CD4-positive, alpha-beta T cell (primary cell): ENCODE data around the gene CNFN. TPM values are rescaled to one million over a fixed set of nuclear protein-coding genes. Genes with fewer than 3 reads are reported as not detected.

Source experiments
- ATAC-seq: fragments of 200-7000 bp; cut with Tn5 transposase; one replicate; pipeline ENCODE4 v1.10.0; 2022; ENCODE audit warnings: mild to moderate bottlenecking; ENCODE audit not compliant: poor library complexity
- CTCF ChIA-PET: fragments of 350-600 bp; sonication (Branson Sonifier 250); formaldehyde crosslinking; loops from one replicate; lab custom pipeline; 2021; ENCODE audit warnings: antibody characterized with exemption, inconsistent platforms; lab: Charles Lee
- POLR2A ChIA-PET: fragments of 350-600 bp; sonication (Branson Sonifier 250); formaldehyde crosslinking; loops from one replicate; lab custom pipeline; 2021; ENCODE audit warnings: antibody characterized with exemption, inconsistent platforms; lab: Charles Lee
- DNase-seq, 14 experiments: peaks; one replicate each; pipeline ENCODE4 v3.0.0-alpha.2; 2013 to 2020; ENCODE audit warnings: mixed read lengths in 2 of 14
- H3K27ac ChIP-seq, 2 donors: one replicate each; pipeline versions ENCODE4 v1.5.1 to v1.7.0; 2013; ENCODE audit warnings: low read length in 2 of 2, low read depth in 1 of 2, mild to moderate bottlenecking in 1 of 2
- H3K27me3 ChIP-seq, 2 experiments: 1 replicate in 1 of 2; 2 replicates in 1 of 2; pipeline versions ENCODE4 v1.6.1 to v1.7.0; 2013; ENCODE audit warnings: low read length in 2 of 2, control low read depth in 1 of 2, mild to moderate bottlenecking in 1 of 2, moderate library complexity in 1 of 2; ENCODE audit not compliant: insufficient read depth in 2 of 2, control insufficient read depth in 1 of 2
- H3K36me3 ChIP-seq: one replicate; pipeline ENCODE4 v1.6.1; 2013; ENCODE audit warnings: low read length, control low read depth; ENCODE audit not compliant: insufficient read depth
- H3K4me1 ChIP-seq: one replicate; pipeline ENCODE4 v1.6.1; 2013; ENCODE audit warnings: low read length, control low read depth; ENCODE audit not compliant: insufficient read depth
- H3K4me3 ChIP-seq: one replicate; pipeline ENCODE4 v1.5.1; 2013; ENCODE audit warnings: mild to moderate bottlenecking, low read length, moderate library complexity
- H3K9me3 ChIP-seq, 2 experiments: 1 replicate in 1 of 2; 2 replicates in 1 of 2; pipeline versions ENCODE4 v1.6.1 to v1.7.0; 2013; ENCODE audit warnings: low read length in 2 of 2, mild to moderate bottlenecking in 2 of 2, control low read depth in 1 of 2, moderate library complexity in 1 of 2; ENCODE audit not compliant: control insufficient read depth in 1 of 2, insufficient read depth in 1 of 2
- H3K27ac Mint-ChIP-seq: one replicate; pipeline ENCODE4 v1.8.0; 2020; ENCODE audit warnings: mixed read lengths
- H3K27me3 Mint-ChIP-seq: one replicate; pipeline ENCODE4 v1.8.0; 2021; ENCODE audit warnings: mixed read lengths
- H3K36me3 Mint-ChIP-seq: one replicate; pipeline ENCODE4 v1.8.0; 2021; ENCODE audit warnings: low read depth, mixed read lengths
- H3K4me1 Mint-ChIP-seq: one replicate; pipeline ENCODE4 v1.8.0; 2021; ENCODE audit warnings: low read depth, mixed read lengths
- H3K4me3 Mint-ChIP-seq: one replicate; pipeline ENCODE4 v1.8.0; 2020; ENCODE audit warnings: mild to moderate bottlenecking, mixed read lengths
- H3K9me3 Mint-ChIP-seq: one replicate; pipeline ENCODE4 v1.8.0; 2020; ENCODE audit warnings: mixed read lengths
- CTCF ChIP-seq: fragments of 200-600 bp; IDR thresholded peaks from one replicate; pipeline ENCODE4 v1.8.0; 2022; ENCODE audit warnings: antibody characterized with exemption, mild to moderate bottlenecking
- intact Hi-C, 2 experiments: fragments of 100-400 bp; cut with DNase I in 1 of 2; cut with micrococcal nuclease in 1 of 2; formaldehyde crosslinking; loops; one replicate each; pipeline versions ENCODE4 v1.15.1 to v1.9.0; 2023 to 2025; cut with DNase I, micrococcal nuclease
- total RNA-seq, 174 experiments: library from RNA in 2 of 174; stranded (reverse) in 2 of 174; gene quantifications; one replicate each; pipeline ENCODE4 v1.2.3 and lab custom pipeline; 2021 to 2026

Gene CNFN
- total RNA-seq, 2 experiments from 2014 or later, result not detected

GRCh38 chr19:42422092-42422900 lies 32.2 kb upstream of the CNFN start:
- Histone ChIP-seq H3K27ac (no peak overlapping the region), H3K36me3 (peaks cover 4% of the 10 kb centered on the region), H3K4me1 (peaks cover 46% of the 10 kb centered on the region), H3K27me3 (no peaks in the 10 kb centered on the region), H3K9me3 (no peaks in the 10 kb centered on the region), H3K4me3 (peak overlapping the region; percentile 80)
- Mint-ChIP-seq H3K9me3 (no peaks in the 10 kb centered on the region), H3K4me3 (peak overlapping the region; percentile 92), H3K27ac (peak overlapping the region; percentile 78), H3K36me3 (peaks cover 10% of the 10 kb centered on the region), H3K27me3 (no peaks in the 10 kb centered on the region), H3K4me1 (peaks cover 49% of the 10 kb centered on the region)
- DNase-seq (no peak), ATAC-seq (no peak)
- ChIA-PET POLR2A (interaction anchor here (1.8 to 2.2 kb wide), 3 partner anchors 11 to 28 kb away, joined by 7 to 11 read pairs (median 10); no protein-coding TSS in a partner anchor), CTCF (interaction anchor here (1.2 kb wide), 1 partner anchor 16 kb away, joined by 10 read pairs; no protein-coding TSS in a partner anchor)
- no peak for TF ChIP-seq CTCF
- intact Hi-C loops, result loop anchor here (2.0 to 10.0 kb wide), 6 partner anchors 25 to 315 kb away; partner anchors contain the start of genes MEGF8 (in 1 of the 2) and POU2F2 (in 1 of the 2)

GRCh38 chr19:42421591-42422031 lies 31.5 kb upstream of the CNFN start:
- Histone ChIP-seq H3K27me3 (no peaks in the 10 kb centered on the region), H3K4me3 (no peak overlapping the region), H3K9me3 (no peaks in the 10 kb centered on the region), H3K36me3 (peaks cover 4% of the 10 kb centered on the region), H3K27ac (no peak overlapping the region), H3K4me1 (peaks cover 46% of the 10 kb centered on the region)
- Mint-ChIP-seq H3K4me3 (peak overlapping the region; percentile 92), H3K27me3 (no peaks in the 10 kb centered on the region), H3K9me3 (no peaks in the 10 kb centered on the region), H3K4me1 (peaks cover 49% of the 10 kb centered on the region), H3K36me3 (peaks cover 10% of the 10 kb centered on the region), H3K27ac (no peak overlapping the region)
- ChIA-PET POLR2A (no interaction called here), CTCF (interaction anchor here (3.0 to 3.5 kb wide), 2 partner anchors 17 to 20 kb away, joined by 20 to 32 read pairs; no protein-coding TSS in a partner anchor)
- ATAC-seq (no peak), DNase-seq (no peak)
- intact Hi-C loops, result loop anchor here (2.0 to 10.0 kb wide), 6 partner anchors 25 to 314 kb away; partner anchors contain the start of genes MEGF8 (in 1 of the 2) and POU2F2 (in 1 of the 2)
- TF ChIP-seq CTCF, result no peak

- Histone ChIP-seq H3K9me3 (no peaks in the 10 kb centered on the region), H3K27me3 (no peaks in the 10 kb centered on the region), H3K27ac (no peak overlapping the region), H3K36me3 (peaks cover 4% of the 10 kb centered on the region), H3K4me1 (peaks cover 46% of the 10 kb centered on the region), H3K4me3 (no peak overlapping the region)
- no peak for TF ChIP-seq CTCF
- ATAC-seq (no peak), DNase-seq (no peak)
- peaks cover 10% of the 10 kb centered on the region for H3K36me3 Mint-ChIP-seq
- POLR2A ChIA-PET, result interaction anchor here (1.5 kb wide), 1 partner anchor 19 kb away, joined by 5 read pairs; no protein-coding TSS in a partner anchor
- H3K27ac Mint-ChIP-seq, result no peak overlapping the region
- peaks cover 49% of the 10 kb centered on the region for H3K4me1 Mint-ChIP-seq
- H3K27me3 Mint-ChIP-seq, result no peaks in the 10 kb centered on the region
- H3K4me3 Mint-ChIP-seq, result no peak overlapping the region
- H3K9me3 Mint-ChIP-seq, result no peaks in the 10 kb centered on the region
- intact Hi-C loops, result loop anchor here (5.0 to 10.0 kb wide), 5 partner anchors 34 to 314 kb away; partner anchors contain the start of genes MEGF8 (in 1 of the 2) and POU2F2 (in 1 of the 2)
- CTCF ChIA-PET, result interaction anchor here (1.5 to 3.5 kb wide), 3 partner anchors 13 to 20 kb away, joined by 20 to 32 read pairs (median 27); no protein-coding TSS in a partner anchor
These were observed 31.0 kb upstream of the CNFN start for GRCh38 chr19:42421101-42421500.
